ENCODE results near the gene EMP1. TPM values are rescaled to one million over a fixed set of nuclear protein-coding genes. Genes with fewer than 3 reads are reported as not detected.

Gene EMP1
- total and polyA plus RNA-seq, 9 donors = 21.3 to 116 (median 64.1) TPM

DNA sequence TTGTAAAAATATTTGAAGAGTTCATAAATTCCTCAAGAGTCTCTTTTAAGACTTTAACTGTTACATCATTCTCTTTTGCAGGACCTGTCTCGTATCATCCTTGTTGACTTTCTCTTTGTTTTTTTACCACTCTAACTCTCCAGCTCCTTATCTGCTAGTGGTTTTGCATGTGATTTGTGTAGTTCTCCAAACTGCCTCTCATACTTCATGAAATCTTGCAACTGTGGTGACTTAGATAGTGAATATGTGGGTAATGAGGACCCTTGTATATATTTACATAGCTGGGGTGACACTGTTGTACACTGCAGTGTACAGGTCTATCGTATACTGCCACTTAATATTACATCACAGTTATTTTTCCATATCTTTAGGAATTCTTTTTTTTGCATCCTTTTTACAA, 40.2 kb upstream of the EMP1 start:
- no peaks in the 10 kb centered on the region for H3K9me3 ChIP-seq
- 10 to 28% (median 16%) methylated on average over 2 of the region's 2 CpGs for WGBS, 3 donors
- no peak overlapping the region for H3K4me3 ChIP-seq
- no peaks in the 10 kb centered on the region for H3K27me3 ChIP-seq
- no peak for DNase-seq
- H3K4me1 ChIP-seq (ENCODE audit: insufficient read depth) = peaks cover 2% of the 10 kb centered on the region
- intact Hi-C loops (cut with DNase I) = no loop called here
- no peak overlapping the region for H3K27ac ChIP-seq
- no peaks in the 10 kb centered on the region for H3K36me3 ChIP-seq
- no peak for TF ChIP-seq POLR2A (IDR thresholded peaks at IDR 0.05)
- TF ChIP-seq, protein P1, sequence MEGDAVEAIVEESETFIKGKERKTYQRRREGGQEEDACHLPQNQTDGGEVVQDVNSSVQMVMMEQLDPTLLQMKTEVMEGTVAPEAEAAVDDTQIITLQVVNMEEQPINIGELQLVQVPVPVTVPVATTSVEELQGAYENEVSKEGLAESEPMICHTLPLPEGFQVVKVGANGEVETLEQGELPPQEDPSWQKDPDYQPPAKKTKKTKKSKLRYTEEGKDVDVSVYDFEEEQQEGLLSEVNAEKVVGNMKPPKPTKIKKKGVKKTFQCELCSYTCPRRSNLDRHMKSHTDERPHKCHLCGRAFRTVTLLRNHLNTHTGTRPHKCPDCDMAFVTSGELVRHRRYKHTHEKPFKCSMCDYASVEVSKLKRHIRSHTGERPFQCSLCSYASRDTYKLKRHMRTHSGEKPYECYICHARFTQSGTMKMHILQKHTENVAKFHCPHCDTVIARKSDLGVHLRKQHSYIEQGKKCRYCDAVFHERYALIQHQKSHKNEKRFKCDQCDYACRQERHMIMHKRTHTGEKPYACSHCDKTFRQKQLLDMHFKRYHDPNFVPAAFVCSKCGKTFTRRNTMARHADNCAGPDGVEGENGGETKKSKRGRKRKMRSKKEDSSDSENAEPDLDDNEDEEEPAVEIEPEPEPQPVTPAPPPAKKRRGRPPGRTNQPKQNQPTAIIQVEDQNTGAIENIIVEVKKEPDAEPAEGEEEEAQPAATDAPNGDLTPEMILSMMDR (IDR thresholded peaks at IDR 0.05) = no peak

DNA sequence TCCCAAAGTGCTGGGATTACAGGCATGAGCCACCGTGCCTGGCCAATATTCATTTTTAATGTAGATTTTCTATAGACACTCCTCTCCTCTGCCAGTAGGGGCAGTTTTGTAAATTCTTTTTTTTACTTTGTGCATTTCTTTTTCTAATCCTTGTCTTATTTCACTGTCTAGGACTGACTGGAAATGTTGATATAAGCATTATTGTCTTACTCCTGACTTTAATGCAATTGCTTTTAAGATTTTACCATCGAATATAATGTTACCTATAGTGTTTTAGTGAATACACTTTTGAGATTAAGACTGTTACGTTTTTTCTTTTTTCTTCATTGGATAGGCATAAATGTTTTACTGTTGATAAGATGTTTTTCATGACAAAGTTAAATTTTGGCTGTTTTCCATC, 35.4 kb upstream of the EMP1 start:
- TF ChIP-seq POLR2A (IDR thresholded peaks at IDR 0.05) (no peak), EP300 (IDR thresholded peaks at IDR 0.05) (no peak)
- TF ChIP-seq, protein P1 (IDR thresholded peaks at IDR 0.05) = no peak
- H3K4me3 ChIP-seq = no peak overlapping the region
- H3K36me3 ChIP-seq = no peaks in the 10 kb centered on the region
- no peak overlapping the region for H3K27ac ChIP-seq
- intact Hi-C loops (cut with DNase I) = no loop called here
- 83 to 85% (median 84%) methylated on average over 3 of the region's 3 CpGs for WGBS, 3 donors
- H3K9me3 ChIP-seq = no peaks in the 10 kb centered on the region
- H3K4me1 ChIP-seq (ENCODE audit: insufficient read depth) = peaks cover 6% of the 10 kb centered on the region
- DNase-seq = no peak
- no peaks in the 10 kb centered on the region for H3K27me3 ChIP-seq

DNA sequence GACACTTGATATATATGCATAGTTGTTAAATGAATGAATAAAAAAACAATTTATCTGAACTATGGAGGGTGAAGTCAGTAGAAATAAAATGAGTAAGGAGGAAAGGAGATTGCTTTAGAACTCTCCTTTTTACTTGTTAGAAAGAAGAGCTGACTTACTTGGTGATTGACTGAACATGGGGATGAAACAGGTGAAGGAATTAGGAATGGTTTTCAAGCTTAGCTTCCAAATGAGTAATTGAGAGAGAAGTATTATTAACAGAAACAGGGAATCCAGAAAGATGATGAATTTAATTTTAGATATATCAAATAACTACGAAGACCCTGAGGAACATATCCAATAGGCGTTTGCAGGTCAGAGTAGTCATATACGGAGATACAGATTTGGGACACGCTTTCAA, 33.6 kb upstream of the EMP1 start:
- no peak overlapping the region for H3K4me3 ChIP-seq
- H3K27ac ChIP-seq = no peak overlapping the region
- DNase-seq = no peak
- H3K36me3 ChIP-seq = no peaks in the 10 kb centered on the region
- peaks cover 4% of the 10 kb centered on the region for H3K4me1 ChIP-seq (ENCODE audit: insufficient read depth)
- H3K27me3 ChIP-seq = no peaks in the 10 kb centered on the region
- H3K9me3 ChIP-seq = no peaks in the 10 kb centered on the region
- WGBS, 3 donors = 96 to 98% (median 97%) methylated on average over 4 of the region's 4 CpGs
- TF ChIP-seq, protein P1 (IDR thresholded peaks at IDR 0.05) = no peak
- TF ChIP-seq POLR2A (IDR thresholded peaks at IDR 0.05) = no peak
- no peak for TF ChIP-seq EP300 (IDR thresholded peaks at IDR 0.05)
- intact Hi-C loops (cut with DNase I) = no loop called here

DNA sequence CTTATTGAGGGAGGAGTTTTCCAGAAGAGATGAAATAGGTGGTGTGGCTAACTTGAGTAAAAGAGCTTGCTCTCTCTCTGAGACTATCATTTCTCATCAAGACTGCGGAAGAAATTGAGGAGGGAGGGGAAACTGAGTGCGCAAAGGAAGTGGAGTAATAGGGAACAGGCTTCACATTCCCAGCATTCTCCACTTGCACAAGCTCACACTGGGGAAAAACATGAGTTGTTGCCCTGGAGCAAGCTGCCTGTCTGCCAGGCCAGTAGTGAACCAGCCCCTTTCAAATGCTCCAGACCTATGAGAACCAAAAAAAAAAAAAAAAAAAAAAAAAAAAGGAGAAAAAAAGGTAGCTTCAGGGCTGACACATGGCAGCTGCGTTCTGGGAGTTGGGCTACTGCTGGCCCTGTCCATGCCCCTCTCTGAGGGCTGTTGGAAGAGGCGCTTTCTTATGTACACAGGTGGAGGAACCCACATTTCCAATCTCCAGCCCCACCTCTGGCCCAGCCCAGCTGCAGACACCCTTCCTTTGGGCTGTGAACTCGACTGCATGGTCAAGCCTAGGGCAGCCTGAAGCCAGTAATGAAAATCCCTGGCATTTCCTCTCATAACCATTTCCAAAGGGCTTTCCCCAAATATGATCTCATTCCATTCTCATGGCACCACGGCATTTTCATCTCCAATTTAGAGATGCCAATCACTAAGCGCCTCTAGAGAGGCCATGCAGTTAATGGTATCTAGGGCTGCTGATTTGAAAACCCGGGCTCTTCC, 32.5 kb upstream of the EMP1 start:
- intact Hi-C loops (cut with DNase I) = no loop called here
- WGBS, 3 donors = 90 to 94% (median 93%) methylated on average over 8 of the region's 8 CpGs

More for the DNA sequence above, 32.5 kb upstream of the EMP1 start:
- Histone ChIP-seq H3K27ac (no peak overlapping the region), H3K4me1 (ENCODE audit: insufficient read depth) (peaks cover 4% of the 10 kb centered on the region), H3K27me3 (no peaks in the 10 kb centered on the region), H3K9me3 (no peaks in the 10 kb centered on the region), H3K4me3 (no peak overlapping the region), H3K36me3 (no peaks in the 10 kb centered on the region)
- TF ChIP-seq, protein P1 (IDR thresholded peaks at IDR 0.05) = no peak
- no peak for TF ChIP-seq POLR2A (IDR thresholded peaks at IDR 0.05)
- no peak for TF ChIP-seq EP300 (IDR thresholded peaks at IDR 0.05)
- DNase-seq = no peak

Measured in ovary (tissue), 9 donors.